ENCODE measurements around the gene TAS2R60. TPM values are rescaled to one million over a fixed set of nuclear protein-coding genes. Genes with fewer than 3 reads are reported as not detected.
"Not testable (repeated sequence)": the region's sequence is repeated elsewhere in the genome, so short reads cannot be mapped to it uniquely, and the experiment has no call there.

TAS2R60 gene
- total RNA-seq, 1 donor, result not detected

DNA sequence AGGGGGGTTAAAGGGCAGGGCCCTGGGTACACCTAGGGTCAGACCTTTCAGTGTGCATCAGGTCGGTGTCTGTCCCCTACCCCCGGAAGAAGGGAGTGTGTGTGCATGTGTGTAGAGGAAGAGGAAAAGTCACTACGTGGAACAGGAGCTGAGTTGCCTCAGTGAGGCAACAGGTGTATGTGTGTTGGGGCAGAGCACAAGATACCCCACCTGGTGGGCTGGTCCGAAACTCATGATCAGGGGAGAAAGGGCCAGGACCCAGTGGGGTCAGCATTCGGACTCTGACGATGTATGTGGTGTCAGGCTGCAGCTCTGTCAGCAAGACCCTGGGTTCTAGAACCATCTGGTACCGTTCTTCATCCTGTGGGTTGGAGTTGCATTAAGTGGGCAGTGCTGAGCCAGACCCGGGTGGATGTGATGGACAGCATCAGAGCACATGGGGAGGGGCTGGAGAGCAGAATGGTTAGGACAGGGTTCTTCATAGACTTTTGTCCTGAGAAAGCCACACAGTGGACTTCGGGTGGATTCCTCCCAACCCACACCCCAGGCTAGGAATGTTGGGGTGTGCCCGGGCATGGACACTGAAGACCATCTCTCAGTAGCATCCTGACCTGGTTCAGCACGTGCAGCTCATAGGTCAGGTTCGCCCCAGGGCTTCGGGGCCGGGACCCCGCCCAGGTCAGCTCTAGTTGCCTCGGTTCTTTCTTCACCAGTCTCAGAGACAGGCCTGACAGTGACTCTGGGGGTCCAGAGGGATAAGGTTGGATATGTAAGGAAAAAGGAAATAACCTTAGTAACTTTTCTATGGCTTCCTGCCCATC lies 45.3 kb upstream of the TAS2R60 start:
- TF ChIP-seq, protein P1, sequence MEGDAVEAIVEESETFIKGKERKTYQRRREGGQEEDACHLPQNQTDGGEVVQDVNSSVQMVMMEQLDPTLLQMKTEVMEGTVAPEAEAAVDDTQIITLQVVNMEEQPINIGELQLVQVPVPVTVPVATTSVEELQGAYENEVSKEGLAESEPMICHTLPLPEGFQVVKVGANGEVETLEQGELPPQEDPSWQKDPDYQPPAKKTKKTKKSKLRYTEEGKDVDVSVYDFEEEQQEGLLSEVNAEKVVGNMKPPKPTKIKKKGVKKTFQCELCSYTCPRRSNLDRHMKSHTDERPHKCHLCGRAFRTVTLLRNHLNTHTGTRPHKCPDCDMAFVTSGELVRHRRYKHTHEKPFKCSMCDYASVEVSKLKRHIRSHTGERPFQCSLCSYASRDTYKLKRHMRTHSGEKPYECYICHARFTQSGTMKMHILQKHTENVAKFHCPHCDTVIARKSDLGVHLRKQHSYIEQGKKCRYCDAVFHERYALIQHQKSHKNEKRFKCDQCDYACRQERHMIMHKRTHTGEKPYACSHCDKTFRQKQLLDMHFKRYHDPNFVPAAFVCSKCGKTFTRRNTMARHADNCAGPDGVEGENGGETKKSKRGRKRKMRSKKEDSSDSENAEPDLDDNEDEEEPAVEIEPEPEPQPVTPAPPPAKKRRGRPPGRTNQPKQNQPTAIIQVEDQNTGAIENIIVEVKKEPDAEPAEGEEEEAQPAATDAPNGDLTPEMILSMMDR (IDR thresholded peaks at IDR 0.05; ENCODE audit: insufficient read depth, low read depth, low read length), result no peak
- no peak overlapping the region for H3K4me3 ChIP-seq (ENCODE audit: low read depth, low read length)
- no peak for DNase-seq (ENCODE audit: low read depth)

DNA sequence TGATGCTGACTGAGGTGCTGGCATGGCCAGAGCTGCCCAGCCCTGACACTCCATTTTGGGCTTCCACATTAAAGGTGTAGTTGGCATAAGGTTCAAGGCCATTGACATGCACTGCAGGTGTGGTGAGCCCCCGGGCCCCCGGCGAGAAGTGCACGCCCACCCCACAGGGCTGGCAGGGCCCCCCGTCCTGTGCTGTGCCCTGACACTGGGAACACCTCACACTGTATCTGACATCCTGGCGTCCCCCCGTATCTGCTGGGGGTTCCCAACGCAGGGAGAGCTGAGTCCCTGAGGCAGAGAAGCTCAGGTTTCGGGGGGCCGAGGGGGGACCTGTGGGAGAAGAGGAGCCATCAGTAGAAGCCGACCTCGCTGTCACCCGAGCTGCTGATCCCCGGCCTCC lies 44.6 kb upstream of the TAS2R60 start:
- DNase-seq (ENCODE audit: low read depth), result no peak
- TF ChIP-seq, protein P1 (IDR thresholded peaks at IDR 0.05; ENCODE audit: insufficient read depth, low read depth, low read length), result no peak
- H3K4me3 ChIP-seq (ENCODE audit: low read depth, low read length), result no peak overlapping the region

DNA sequence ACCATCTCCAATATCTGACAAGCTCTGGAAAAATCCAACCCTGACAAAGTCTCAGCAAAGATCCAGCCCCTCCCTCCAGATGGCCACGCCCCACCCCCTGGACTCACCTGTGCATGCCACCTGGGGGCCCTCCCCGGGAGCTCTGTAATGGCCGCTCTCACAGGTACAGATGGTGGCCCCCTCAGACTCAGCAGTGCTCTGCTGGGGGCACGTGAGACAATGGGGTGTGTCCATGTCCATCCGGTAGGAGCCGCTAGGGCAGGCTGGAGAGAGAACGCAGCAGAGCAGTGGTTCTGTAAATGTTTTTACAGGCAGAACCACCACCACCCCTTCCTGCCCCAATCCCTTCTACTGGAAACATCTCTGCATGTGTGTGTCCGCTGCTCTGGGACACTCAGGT lies 44.1 kb upstream of the TAS2R60 start:
- H3K4me3 ChIP-seq (ENCODE audit: low read depth, low read length), result no peak overlapping the region
- TF ChIP-seq, protein P1 (IDR thresholded peaks at IDR 0.05; ENCODE audit: insufficient read depth, low read depth, low read length), result no peak
- DNase-seq (ENCODE audit: low read depth), result no peak

DNA sequence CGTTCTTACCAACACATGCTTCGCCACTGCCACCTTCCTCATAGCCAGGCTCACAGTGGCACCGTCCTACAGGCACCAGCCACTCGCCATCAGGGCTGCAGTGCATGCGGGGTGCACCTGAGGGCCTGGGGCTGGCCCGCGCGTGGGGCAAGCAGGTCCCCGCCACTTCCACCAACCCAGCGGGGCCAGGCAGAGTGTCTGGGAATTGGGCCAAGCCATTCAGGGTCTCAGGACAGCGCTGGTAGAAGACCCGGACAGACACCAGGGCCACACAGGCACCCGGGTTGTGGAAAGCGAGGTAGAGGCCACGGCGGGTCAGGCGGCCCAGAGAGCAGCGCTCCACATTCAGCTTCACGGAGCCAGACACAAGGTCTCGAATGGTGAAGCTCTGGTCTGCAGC lies 43.6 kb upstream of the TAS2R60 start:
- TF ChIP-seq, protein P1 (IDR thresholded peaks at IDR 0.05; ENCODE audit: insufficient read depth, low read depth, low read length), result no peak
- H3K4me3 ChIP-seq (ENCODE audit: low read depth, low read length), result no peak overlapping the region
- no peak for DNase-seq (ENCODE audit: low read depth)

DNA sequence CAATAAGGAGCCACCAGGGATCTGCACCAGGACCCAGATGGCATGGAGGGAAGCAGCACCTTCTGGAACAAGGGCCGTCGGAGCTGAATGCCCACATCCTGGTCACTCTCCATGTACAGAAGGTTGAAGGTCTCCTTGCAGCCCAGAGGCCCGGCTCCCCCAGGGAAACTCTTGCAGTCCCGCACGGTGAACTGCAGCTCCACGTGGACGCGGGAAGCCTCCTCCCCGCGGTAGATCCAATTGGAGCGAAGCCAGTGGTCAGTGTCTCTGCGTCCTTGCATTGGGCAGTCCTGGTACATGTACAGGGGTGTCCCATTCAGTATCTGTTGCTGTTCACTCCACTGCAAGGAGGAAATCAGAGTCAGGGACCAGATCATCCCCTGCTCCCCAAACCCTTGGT lies 42.0 kb upstream of the TAS2R60 start:
- no peak overlapping the region for H3K4me3 ChIP-seq (ENCODE audit: low read depth, low read length)
- DNase-seq (ENCODE audit: low read depth), result no peak
- TF ChIP-seq, protein P1 (IDR thresholded peaks at IDR 0.05; ENCODE audit: insufficient read depth, low read depth, low read length), result no peak

DNA sequence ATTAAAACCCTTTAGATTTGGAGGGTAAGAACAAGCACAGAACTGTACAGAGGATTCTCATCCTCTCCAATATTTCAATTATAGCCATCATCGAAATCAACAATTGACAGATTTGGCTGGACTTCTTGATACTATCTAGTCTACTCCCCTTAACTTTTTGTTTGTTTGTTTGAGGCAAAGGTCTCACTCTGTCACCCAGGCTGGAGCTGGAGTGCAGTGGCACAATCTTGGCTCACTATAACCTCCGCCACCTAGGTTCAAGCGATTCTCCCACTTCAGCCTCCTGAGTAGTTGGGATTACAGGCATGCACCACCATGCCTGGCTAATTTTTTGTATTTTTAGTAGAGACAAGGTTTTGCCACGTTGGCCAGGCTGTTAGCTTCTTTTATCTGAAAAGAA lies 41.0 kb upstream of the TAS2R60 start:
- not testable (repeated sequence) for H3K4me3 ChIP-seq (ENCODE audit: low read depth, low read length); DNase-seq (ENCODE audit: low read depth)

DNA sequence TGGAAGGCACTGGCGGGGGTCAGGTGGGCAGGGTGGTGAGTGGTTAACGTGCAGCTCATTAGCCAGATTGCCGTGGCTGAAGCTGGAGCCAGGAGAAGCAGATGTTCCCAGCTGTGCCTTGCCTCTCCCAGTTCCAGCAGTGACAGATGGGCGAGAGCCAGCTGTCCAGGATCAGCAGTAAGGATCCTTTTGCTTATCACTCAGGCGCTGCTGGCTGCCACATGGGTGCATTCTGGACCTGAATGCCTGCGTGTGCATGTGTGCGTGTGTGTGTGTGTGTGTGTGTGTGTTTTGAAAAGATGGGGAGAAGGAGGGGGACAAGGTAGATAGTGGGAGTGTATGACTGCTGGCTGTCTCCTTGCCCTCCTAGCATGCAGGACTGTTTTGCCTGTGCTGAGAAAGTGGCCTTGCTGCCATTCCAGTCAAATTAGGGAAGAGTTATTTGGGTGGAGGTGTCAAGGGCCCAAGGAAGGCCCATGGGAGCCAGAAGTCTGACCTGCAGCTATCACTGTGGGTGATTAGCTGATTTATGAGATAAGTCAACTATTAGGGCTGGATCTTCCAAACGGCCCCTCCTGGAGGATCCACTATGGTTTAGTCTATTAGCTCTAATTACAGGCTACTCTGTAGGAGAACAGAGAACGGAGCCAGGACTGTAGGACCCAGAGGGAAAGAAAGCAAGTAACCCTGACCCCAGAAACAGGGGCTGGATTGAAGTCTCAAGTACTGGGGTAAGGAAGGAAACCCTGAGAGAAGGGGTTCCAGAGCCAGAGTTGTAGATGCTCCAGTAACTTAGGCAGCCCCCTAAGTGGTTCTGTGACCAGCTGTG lies 37.9 kb upstream of the TAS2R60 start:
- TF ChIP-seq, protein P1 (IDR thresholded peaks at IDR 0.05; ENCODE audit: insufficient read depth, low read depth, low read length), result no peak
- no peak overlapping the region for H3K4me3 ChIP-seq (ENCODE audit: low read depth, low read length)
- peak; percentile 76 for DNase-seq (ENCODE audit: low read depth)
